Measurements from ENCODE around the gene MEG3.

Gene MEG3

DNA sequence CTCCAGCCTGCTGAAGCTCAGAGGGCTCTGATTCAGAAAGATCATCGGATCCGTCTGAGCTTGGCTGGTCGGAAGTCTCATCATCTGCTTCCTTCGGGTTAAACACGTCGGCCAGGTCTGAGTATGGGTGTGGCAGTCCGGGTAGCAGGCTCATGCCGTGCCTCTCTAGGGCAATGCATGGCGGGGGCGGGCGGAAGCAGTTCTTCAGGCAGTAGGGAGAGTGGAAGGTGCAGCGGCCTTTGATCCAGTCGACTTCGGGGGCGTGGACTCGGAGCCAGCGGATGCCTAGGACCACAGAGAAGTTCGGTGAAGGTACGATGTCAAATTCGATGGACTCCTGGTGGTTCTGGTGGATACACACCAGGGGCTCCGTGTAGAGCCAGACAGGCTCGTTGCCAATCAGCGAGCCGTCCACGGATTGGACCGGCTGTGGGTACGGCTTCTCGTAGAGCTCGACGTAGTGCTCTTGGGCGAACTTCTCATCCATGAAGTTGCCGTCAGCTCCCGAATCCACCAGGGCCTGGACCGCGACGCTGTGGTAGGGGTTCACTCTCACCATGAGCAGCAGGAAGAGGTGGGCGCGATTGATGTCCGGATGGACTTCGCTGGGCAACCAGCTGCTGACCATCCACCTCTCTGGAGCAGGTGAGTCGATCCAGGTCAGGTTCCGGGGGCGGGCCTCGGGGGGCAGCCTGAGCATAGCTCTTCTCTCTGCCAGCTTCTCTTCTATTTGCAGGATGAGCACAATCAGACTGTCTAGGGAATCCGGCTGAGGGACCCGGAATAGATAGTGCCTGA lies 57.3 kb downstream of the MEG3 start:
- DNase-seq, result no peak

DNA sequence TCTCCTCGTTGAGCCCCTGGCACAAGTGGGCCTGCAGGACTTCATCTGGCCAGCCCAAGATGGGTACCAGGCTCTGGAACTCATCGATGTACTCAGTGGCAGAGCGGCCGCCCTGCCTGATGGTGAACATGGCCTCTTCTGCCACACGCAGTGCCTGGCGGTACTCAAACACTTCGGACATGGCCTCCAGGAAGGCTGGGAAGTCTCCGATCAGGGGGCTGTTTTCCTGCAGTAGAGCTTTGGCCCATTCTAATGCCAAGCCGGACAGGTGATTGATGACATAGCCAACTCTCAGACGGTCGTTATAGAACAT lies 57.8 kb downstream of the MEG3 start:
- no peak for DNase-seq

DNA sequence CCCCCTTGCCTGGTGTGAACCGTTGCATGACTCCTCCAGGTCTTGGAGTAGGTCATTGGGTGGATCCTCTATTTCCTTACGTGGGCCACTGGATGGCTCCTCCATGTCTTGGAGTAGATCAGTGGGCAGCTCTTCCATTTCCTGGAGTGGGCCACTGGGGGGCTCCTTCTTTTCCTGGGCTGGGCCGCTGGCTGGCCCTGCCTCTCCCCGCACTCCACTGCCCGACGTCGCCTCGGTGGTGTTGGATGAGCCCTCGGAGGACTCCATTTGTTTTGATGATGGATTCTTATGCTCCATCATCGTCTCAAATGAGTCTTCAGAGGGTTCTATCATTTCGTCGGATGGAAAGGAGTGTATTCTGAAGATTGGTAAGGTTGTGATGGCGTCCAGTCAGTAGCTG lies 58.5 kb downstream of the MEG3 start:
- DNase-seq, result no peak

DNA sequence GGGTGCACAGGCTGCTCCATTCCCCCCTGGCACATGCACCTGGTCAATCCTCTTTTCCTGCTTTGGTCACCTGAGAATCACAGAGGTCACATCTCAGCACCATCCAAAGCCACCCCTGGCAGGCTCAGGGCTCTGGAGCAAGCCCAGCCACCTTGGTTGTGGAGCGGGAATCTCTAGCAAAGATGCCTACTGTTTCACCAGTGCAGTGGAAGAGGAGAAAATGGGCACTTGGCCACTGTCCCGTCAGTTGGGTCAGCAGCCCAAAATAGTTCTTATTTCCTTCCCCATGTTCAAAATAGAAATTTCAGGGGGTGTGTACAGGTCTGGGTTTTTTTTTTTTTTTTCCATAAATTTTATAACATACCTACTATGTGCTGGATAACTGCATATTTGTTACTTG lies 59.3 kb downstream of the MEG3 start:
- no peak for DNase-seq

DNA sequence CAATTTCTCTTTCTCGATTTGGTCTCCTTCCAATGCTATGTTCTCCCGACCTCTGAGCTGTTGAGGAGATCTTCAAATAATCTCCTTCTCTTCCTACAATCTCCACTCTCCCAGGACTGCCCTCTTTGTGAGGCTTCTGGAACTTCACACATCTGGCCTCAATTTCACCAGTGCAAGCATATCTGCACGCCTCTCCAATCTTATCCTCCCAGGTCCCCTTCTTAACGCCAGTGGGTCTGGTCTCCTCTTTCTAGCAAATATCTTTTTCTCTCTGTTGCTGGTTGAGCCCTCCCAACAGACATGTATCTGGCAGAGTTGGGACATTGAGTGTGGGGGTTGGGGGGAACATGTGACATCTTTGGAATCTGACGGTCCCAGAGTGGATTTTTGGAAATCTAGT lies 59.7 kb downstream of the MEG3 start:
- DNase-seq, result no peak

DNA sequence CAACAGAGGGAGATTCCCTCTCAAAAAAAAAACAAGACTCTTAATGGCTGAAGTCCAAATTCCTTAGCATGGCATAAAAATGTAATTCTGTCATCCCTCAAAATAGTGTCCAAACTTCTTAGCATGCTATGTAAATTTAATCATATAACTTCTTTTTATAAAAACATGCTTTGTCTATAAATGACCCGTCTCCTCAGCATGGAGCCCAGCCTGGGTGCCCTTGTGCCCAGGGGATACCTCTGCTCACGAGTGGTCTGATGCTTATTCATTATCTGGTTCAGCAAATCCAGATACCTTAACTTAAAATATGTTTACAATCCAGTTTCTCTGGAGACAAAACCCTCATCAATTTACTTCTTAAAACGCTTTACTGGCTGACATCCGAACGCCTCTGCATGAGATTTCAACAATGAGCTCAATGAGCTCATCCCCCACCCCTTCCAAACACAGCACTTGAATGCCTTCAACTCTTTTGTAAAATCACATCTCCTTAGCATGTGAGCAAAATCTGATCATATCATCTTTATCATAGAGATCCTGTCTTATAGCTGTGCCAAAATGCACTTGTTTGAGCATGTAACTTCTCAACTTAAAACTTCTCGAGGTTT lies 61.9 kb downstream of the MEG3 start:
- no peak for DNase-seq

DNA sequence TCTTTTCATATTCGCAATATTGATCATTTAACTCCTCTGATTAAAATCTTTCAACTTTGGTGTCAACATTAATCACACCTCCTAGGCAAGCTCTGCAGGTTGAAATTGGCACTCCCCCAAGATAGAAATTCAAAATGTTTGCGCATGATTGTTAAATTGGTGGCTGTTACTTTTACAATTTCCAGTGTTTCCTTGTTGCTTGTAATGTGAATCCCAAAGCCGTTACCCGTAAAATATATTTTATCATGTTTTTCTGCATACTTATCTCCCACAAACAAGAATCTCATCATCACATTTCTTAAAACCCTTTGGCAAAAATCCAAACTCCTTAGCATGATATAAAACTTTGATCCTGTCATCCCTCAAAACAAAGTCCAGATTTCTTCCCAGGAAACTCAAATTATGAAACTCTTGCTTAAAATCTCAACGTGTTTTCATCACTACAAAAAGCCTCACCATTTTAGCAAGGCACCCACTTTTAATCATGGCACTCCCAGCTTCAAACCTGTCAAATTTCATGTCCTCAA lies 62.9 kb downstream of the MEG3 start:
- no peak for DNase-seq

DNA sequence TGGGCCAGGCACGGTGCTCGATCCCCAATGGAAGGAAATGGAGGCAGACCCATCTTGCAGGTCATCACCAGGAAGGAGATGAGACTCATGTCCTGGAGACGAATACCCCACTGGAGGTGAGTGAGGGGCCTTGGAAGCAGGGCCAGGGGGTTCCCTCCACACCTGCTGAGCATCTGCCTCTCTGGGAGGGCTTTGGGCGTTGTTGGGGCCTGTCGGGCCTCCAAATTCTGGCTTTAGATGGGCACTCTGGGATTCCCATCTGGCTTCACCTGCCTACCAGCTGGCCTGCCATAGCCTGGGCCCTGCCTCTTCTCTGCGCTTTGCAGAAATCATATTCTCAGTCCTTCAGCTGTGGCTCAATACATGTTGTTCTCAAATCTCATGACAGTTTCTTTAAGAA lies 63.7 kb downstream of the MEG3 start:
- DNase-seq, result peak; percentile 7

DNA sequence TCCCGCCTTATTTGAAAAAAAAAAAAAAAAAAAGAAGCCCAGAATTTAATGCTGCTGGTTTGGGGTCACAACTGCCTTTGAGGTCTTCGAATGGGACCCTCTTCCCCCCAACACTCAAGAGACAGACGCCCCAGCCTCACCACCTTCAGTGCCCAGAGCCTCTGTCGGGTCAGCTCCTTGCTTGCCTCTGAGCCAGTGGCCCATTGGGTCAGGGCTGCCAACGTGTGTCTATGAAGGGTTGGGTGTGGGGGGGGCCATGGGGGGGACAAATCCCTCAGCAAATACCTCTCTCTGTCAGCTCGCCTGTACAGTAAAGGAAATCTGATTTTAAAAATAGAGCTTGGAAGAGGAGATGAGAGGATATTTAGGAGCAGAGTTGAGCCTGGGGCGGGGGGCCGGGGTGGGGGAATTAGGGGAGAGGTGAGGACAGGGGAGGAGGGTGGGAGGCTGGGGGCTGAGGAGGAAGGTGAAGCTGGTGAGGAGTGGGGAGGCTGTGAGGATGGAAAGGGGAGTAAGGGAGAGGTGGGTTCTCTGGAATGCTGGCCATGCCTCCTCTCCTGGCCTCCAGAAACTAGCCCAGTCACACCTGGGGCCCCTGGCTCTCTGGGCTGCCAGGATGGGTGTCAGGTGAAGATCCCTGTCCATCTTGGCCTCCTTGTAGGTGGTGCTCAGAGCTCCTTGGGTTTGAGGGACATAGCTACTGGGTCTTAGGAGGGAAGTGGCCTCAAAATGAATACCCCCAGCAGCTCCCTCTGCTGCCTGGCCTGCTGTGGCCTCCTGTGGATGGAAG lies 64.3 kb downstream of the MEG3 start:
- DNase-seq, result no peak

DNA sequence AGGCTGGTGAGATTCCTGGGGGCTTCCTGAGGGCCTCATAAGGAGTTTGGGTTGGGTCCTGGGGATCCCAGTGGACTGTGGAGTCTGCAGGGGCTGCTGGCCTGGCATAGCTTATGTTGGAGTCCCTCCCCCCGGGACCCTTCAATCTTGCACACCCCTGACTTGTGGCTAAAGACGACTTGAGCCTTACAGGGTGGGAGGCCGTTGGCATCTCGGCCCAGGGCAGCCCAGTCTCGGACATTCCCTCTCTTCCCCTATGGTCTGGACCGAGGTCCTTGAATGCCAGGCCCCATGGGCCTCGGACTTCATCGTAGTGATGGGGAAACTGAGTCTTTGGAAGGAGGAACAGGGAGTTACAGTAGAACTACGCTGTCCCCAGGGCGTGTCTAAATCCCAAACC lies 65.1 kb downstream of the MEG3 start:
- DNase-seq, result peak; percentile 12

DNA sequence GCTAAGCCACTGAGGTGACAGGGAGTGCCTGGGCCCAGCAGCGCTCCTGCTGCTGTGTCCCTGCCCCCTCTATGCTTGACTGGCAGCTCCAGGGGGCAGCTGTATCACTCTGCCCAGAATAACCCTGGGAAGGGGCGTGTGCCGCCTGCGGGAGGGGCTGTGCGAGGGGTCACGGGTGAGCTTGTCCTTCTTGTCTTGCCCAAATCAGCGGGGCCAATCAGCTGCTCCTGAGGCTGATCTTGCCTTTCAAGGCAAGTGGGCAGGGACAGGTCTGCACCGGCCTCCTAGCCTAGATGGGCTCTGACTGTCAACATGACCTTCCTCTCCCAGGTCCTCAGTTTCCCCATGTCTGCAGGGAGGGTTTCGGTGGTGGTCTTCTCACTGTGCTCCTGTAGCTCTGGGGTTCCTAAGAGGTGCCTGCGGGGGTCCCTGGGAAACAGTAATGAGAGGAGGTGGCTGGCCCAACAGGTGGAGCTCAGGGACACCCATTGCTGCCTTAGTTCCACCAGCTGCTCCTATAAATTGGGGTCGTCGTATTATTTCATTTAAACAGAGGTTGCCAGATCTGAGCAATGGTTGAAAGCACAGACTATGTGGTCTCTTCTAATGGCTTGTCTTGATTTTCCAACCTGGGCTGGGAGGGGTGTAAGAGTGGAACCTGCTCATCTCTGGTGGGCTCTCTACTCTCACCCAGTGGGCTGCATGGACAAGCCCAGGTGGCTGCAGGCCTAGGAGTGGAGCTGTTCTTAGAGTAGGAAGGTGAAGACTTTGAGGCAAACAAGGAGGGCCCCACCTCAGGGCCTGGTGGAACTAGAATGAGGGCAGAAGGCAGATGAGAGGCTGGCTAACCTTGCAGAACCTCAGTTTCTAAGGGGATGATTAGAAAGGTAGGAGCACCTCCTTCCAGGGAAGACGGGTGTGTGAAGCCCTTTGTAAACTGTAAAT lies 65.9 kb downstream of the MEG3 start:
- peak; percentile 26 for DNase-seq

DNA sequence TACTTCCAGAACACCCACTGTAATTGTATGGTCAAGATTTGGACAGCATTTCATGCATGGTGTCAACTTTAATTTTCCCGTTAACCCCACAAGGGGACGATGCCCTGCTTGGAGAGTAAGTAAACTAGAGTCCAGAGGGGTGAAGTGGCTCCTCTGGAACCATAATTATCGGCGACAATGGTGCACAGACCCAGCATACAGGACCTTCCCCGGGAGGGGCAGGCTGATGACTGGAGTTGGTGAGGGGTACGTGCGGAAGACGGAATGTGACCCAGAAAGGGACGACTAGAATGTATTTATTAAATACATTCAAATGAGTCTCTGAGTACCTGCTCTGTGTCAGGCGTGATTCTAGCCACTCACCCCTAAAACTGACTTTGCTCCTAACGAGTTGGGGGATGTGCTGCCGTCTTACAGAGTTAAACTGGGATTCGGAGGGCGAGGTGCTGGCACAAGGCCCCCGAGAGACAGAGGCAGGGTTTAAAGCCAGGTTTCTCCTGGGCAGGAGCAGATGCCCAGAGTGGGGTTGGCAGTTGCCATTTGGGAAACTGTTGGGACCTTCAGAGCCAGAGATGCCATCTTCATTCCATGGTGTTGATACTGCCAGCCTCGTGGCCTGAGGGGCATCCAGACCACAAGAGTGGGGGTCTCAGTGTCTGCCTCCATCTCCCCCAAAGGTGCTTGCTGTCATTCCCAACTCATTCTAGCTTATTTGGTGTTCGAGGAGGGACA lies 66.7 kb downstream of the MEG3 start:
- DNase-seq, result peak; percentile 19

DNA sequence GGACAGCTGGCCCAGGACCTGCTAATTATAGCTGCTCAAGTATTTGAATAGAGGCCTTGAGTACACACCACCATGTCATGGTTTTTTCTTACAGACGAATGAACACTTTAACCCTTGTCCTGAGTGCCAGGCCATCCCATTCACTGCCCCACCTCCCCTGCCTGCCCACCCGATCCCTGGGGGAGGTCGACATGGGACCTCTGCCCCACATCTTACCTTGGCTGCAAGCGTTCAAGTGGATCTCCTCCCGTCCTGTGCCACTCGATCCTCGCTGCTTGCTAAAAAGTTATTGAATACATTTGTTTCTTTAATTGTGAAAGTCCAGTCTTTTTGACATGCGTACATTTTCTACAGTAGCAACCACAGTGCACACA lies 67.3 kb downstream of the MEG3 start:
- DNase-seq, result no peak

DNA sequence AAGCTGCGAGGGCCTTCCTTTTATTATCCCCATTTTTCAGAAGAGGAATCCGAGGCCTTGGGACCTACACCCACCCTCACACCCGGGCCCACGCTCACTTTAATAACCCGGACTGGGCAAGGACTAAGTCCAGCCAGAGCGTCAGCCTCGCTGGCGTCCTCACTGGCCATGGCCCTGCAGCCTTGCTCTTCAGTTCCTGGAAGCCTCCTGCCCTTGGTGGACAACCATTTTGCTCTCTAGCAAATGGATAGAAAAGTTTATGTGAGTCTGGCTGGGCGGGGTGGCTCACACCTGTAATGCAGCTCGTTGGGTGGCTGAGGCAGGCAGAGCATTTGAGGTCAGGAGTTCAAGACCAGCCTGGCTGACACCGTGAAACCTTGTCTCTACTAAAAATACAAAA lies 67.8 kb downstream of the MEG3 start:
- peak; percentile 13 for DNase-seq

DNA sequence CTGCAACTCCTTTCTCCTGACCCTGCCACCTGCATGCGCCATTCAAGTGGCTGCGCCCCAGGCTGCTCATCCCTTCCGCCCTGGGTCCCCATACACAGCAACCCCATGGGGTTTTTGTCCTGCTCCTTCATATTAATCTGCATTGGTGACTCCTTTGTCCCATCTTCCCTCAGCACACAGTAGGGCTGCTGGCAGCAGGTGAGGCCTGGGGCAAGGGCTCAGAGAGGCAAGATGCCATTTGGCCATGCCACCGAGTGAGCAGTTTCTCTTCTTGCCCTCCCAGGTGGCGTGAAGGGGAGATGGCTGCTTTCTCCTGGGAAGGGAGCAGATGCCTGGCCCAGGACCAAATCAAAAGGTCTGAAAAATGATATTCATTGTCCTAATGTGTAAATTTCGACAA lies 68.5 kb downstream of the MEG3 start:
- peak; percentile 14 for DNase-seq

DNA sequence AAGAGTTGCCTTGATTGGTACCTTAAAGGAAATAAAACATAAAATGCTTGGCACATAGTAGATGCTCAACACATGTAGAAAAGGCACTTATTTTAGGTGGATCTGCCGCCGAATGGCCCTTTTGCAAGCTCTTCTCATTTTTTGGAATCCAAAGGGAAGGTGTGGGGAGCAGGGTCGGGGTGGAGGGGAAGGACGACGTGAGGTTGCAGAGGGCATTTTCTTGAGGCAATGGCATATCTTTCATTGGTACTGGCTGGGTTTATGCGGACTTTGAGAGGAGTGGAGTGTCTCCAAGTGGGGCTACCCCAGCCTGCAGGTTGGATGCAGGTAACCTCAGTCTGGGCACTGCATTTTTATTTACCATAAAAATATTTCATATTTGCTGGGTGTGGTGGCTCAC lies 69.5 kb downstream of the MEG3 start:
- DNase-seq, result peak; percentile 19

DNA sequence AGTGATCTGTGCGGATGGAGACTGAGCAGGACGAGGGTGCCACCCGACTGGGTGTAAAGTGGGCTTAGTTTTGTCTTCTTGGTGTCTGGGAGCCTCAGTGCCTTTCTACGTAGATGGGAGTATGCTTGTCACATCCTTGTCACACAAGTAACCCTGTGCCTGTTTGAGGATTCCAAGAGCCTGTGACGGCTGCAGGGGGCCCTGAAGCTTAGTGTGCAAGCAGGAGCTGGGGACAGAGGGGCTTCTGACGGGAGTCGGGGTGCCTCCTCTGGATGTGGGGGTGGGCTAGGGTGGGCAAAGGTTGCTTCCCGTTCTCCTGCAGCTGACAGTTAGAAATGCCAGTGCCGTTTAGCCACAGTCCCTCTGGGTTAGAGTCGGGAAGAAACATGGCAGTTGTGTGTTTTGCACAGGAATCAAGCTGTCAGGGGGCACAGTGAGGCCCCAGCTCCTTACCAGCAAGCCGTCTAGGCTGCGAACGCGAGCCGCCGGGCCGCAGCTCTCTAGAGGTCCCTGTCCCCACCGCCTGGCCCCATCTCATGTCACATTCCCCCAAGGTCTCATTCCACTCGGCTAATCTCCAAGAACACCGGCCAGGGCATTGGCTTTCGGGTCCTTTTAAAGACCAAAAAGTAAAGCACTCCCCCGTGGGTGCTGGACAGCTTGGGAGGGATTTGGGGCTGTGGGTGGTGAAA lies 70.6 kb downstream of the MEG3 start:
- peak; percentile 6 for DNase-seq

DNA sequence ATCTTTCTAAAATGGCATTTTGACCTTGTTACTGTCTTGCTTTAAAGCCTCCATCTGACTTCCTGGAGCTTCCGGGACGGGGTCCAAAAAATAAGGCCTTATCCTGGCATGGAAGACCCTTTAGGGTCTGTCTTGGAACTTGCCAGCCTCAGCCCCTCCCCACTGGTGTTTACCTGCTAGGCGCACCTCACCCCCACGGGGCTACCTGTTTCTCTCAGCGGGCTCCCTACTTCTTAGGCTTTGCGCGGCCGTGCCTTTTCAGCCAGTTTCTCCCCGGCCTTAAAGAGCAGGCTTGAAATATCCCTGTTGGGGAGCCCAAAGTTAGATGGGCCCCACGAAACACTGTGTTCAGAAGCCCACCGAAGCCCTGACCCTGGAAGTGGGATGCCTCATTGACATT lies 72.5 kb downstream of the MEG3 start:
- DNase-seq, result no peak

DNA sequence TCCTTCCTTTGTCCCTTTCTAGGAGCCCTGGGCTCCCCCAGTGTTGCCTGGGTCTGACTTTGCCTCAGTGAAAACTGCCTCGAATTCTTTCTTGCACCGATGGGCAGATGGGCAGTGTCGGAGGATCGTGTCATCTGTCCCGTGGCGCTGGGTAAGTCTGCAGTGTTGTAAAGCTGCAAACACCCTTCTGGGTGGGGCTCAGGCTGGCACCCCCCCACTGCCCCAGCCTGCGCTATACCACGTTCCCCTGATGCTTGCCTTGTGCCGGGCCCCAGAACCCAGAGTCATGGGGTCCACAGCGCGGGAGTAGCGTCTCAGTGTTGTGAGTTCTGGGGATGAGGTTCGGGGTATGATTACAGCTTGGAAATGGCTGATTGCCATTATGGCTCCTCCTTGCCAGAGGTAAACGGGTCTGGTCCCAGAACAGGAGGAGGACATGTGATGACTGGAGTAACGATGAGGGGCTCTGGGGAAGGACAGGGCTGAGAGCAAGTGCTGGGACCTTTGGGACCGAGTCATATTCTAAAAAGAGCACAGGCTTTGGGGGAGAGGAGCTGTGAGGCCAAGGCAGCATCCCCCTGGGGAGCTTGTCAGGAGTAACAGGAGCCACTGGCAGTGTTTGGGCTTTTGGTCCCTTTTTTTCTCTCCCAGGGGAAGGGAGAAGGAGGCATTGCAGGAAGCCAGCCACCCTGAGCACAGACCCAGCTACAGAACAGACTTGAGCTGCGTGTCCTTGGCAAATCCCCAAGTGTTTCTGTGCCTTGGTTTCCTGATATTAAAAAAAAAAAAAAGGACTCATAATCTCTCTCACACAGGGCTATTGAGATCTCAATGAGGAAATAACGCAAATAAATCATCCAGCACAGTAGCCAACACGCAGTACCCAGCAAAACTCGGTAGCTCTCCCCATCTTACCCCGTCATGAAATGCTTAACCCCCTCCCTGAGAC lies 73.3 kb downstream of the MEG3 start:
- DNase-seq, result no peak
